HepG2 (cell line): ENCODE measurements around the gene CST4. TPM values are rescaled to one million over a fixed set of nuclear protein-coding genes. Genes with fewer than 3 reads are reported as not detected.

Experiments used
- ARID5B ChIP-seq: IDR thresholded peaks from 2 replicates; pipeline ENCODE4 v1.4.0; 2020; ENCODE audit warnings: mild to moderate bottlenecking, missing genetic modification reagents
- CREB1 ChIP-seq, 2 experiments: fragments of 450-650 bp in 1 of 2; IDR thresholded peaks; 2 replicates each; pipeline ENCODE4 v1.6.1; 2016 to 2017; ENCODE audit warnings: control low read depth in 1 of 2, mild to moderate bottlenecking in 1 of 2, missing compliant biosample characterization in 1 of 2, missing genetic modification characterization in 1 of 2
- HINFP ChIP-seq: sonication (generic); formaldehyde crosslinking; IDR thresholded peaks from 2 replicates; pipeline ENCODE4 v1.4.0; 2020; ENCODE audit warnings: low read depth, mild to moderate bottlenecking, missing genetic modification reagents
- IKZF1 ChIP-seq: fragments of 450-650 bp; IDR thresholded peaks from 2 replicates; pipeline ENCODE4 v1.7.1; 2016
- KDM3A ChIP-seq: IDR thresholded peaks from 2 replicates; pipeline ENCODE4 v1.6.1; 2018; ENCODE audit warnings: low read depth, missing compliant biosample characterization
- MEIS2 ChIP-seq: sonication (generic); formaldehyde crosslinking; IDR thresholded peaks from 2 replicates; pipeline ENCODE4 v1.9.0; 2021; ENCODE audit warnings: mild to moderate bottlenecking, missing genetic modification reagents
- MTF2 ChIP-seq: sonication (generic); formaldehyde crosslinking; IDR thresholded peaks from 2 replicates; pipeline ENCODE4 v1.5.0; 2020; ENCODE audit warnings: missing genetic modification reagents, borderline replicate concordance
- NFE2L1 ChIP-seq: sonication (generic); formaldehyde crosslinking; IDR thresholded peaks from 2 replicates; pipeline ENCODE4 v1.4.0; 2020; ENCODE audit warnings: missing genetic modification reagents, mild to moderate bottlenecking, borderline replicate concordance
- RFX5 ChIP-seq: IDR thresholded peaks from 2 replicates; pipeline ENCODE4 v1.6.1; 2011; ENCODE audit warnings: low read depth, low read length, improper control_type of control experiment
- SOX13 ChIP-seq, 3 experiments: fragments of 450-650 bp in 1 of 3; sonication (generic) in 1 of 3; formaldehyde crosslinking in 1 of 3; IDR thresholded peaks in 2 of 3; conservative IDR thresholded peaks in 1 of 3; 2 replicates each; pipeline versions ENCODE4 v1.5.0 to v1.6.1; 2016 to 2020; ENCODE audit warnings: antibody characterized with exemption in 1 of 3, mild to moderate bottlenecking in 1 of 3, missing compliant biosample characterization in 1 of 3, missing genetic modification reagents in 1 of 3, moderate library complexity in 1 of 3
- TEAD3 ChIP-seq: optimal IDR thresholded peaks from 2 replicates; pipeline ENCODE3; 2016; ENCODE audit warnings: borderline replicate concordance
- ZNF296 ChIP-seq: sonication (generic); formaldehyde crosslinking; conservative IDR thresholded peaks from 2 replicates; pipeline ENCODE4 v1.5.0; 2020; ENCODE audit warnings: mild to moderate bottlenecking, missing genetic modification reagents
- ZNF335 ChIP-seq: sonication (generic); formaldehyde crosslinking; IDR thresholded peaks from 2 replicates; pipeline ENCODE4 v1.4.0; 2020; ENCODE audit warnings: missing genetic modification reagents
- ZNF383 ChIP-seq: sonication (generic); formaldehyde crosslinking; IDR thresholded peaks from 2 replicates; pipeline ENCODE4 v1.4.0; 2020; ENCODE audit warnings: missing genetic modification reagents, mild to moderate bottlenecking, borderline replicate concordance
- ZNF567 ChIP-seq: sonication (generic); formaldehyde crosslinking; IDR thresholded peaks from 2 replicates; pipeline ENCODE4 v1.8.1; 2023; ENCODE audit warnings: mild to moderate bottlenecking, missing genetic modification reagents, borderline replicate concordance
- ZNF703 ChIP-seq: sonication (generic); formaldehyde crosslinking; IDR thresholded peaks from 2 replicates; pipeline ENCODE4 v1.5.1; 2020; ENCODE audit warnings: missing genetic modification reagents, mild to moderate bottlenecking, moderate library complexity, borderline replicate concordance
- polyA plus RNA-seq, 8 experiments: library from polyadenylated mRNA; depleted of rRNA in 3 of 8; stranded (reverse) in 7 of 8; unstranded in 1 of 8; fragments of >200 nt; fragmentation: Illumina TruSeq in 4 of 8; extraction: Trizol in 4 of 8; gene quantifications; 2 replicates each; pipeline versions ENCODE4 v1.2.1 to v1.2.3, GENCODE V29; 2011 to 2016; ENCODE audit warnings: low read depth in 4 of 8, missing spikeins in 1 of 8, mixed read lengths in 1 of 8; ENCODE audit not compliant: insufficient read depth in 1 of 8
- total RNA-seq, 5 experiments: library from RNA; depleted of rRNA; stranded (reverse); fragments of >200 nt; fragmentation: Illumina TruSeq; extraction: Trizol; gene quantifications; 2 replicates each; pipeline ENCODE4 v1.2.3, GENCODE V29; 2016; ENCODE audit warnings: low read depth in 1 of 5
- TF ChIP-seq, protein P1 (sequence below): IDR thresholded peaks from 2 replicates; pipeline ENCODE4 v1.6.1; 2016

CST4 gene
- total and polyA plus RNA-seq, 2 of the 13 experiments (the other 11 are each of a cell fraction or from before 2014, with no cell fraction given) = not detected

- 0 out of 2 replicates have a peak, but pooled peaks have one; percentile 58 for TF ChIP-seq KDM3A
- no peak for TF ChIP-seq ZNF567 (CRISPR knock-in tag)
- TF ChIP-seq IKZF1 = no peak
- 0 out of 2 replicates have a peak, but pooled peaks have one; percentile 34 for TF ChIP-seq MEIS2 (CRISPR knock-in tag)
- no peak for TF ChIP-seq ZNF383 (CRISPR knock-in tag)
- peak; percentile 81 for TF ChIP-seq TEAD3 (CRISPR knock-in tag)
- TF ChIP-seq, protein P1, sequence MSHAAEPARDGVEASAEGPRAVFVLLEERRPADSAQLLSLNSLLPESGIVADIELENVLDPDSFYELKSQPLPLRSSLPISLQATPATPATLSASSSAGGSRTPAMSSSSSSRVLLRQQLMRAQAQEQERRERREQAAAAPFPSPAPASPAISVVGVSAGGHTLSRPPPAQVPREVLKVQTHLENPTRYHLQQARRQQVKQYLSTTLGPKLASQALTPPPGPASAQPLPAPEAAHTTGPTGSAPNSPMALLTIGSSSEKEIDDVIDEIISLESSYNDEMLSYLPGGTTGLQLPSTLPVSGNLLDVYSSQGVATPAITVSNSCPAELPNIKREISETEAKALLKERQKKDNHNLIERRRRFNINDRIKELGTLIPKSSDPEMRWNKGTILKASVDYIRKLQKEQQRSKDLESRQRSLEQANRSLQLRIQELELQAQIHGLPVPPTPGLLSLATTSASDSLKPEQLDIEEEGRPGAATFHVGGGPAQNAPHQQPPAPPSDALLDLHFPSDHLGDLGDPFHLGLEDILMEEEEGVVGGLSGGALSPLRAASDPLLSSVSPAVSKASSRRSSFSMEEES (CRISPR knock-in tag) = peak; percentile 97
- TF ChIP-seq HINFP (CRISPR knock-in tag) = 0 out of 2 replicates have a peak, but pooled peaks have one; percentile 18
- peak; percentile 15; the same call in 1 of the 2 replicates for TF ChIP-seq SOX13 (IDR thresholded peaks at IDR 0.05)
- TF ChIP-seq SOX13 (CRISPR knock-in tag; conservative IDR thresholded peaks at IDR 0.05 in 1 of 2, IDR thresholded peaks at IDR 0.05 in 1 of 2) = peak in 1 of 2 experiments; percentile 90; a peak in 2 of 4 replicates
- TF ChIP-seq ZNF296 (CRISPR knock-in tag) = 0 out of 2 replicates have a peak, but pooled peaks have one; percentile 78
- no peak for TF ChIP-seq CREB1 (IDR thresholded peaks at IDR 0.05)
- TF ChIP-seq CREB1 (CRISPR knock-in tag; IDR thresholded peaks at IDR 0.05) = no peak
- TF ChIP-seq NFE2L1 (CRISPR knock-in tag) = no peak
- no peak for TF ChIP-seq MTF2
- 0 out of 2 replicates have a peak, but pooled peaks have one; percentile 24 for TF ChIP-seq ZNF703 (CRISPR knock-in tag)
- peak; percentile 83; the same call in 1 of the 2 replicates for TF ChIP-seq ZNF335 (CRISPR knock-in tag)
- TF ChIP-seq RFX5 = no peak
- TF ChIP-seq ARID5B (CRISPR knock-in tag) = peak; percentile 93
Observed at GRCh38 chr20:23640671-23641667, 47.9 kb downstream of the CST4 start (continued).
